H9 (cell line): ENCODE measurements around the gene MAPKAPK2. TPM values are rescaled to one million over a fixed set of nuclear protein-coding genes. Genes with fewer than 3 reads are reported as not detected.

Experiments
- DNase-seq: peaks from one replicate; pipeline ENCODE4 v3.0.0-alpha.2; 2017
- H2AFZ ChIP-seq: one replicate; pipeline ENCODE4 v1.6.1; 2013; ENCODE audit warnings: mild to moderate bottlenecking, low read length, control low read depth, moderate library complexity
- H2AK5ac ChIP-seq: 2 replicates; pipeline ENCODE4 v1.6.1; 2013; ENCODE audit warnings: low read length, control low read depth, mixed read lengths; ENCODE audit not compliant: insufficient read length
- H2BK120ac ChIP-seq: one replicate; pipeline ENCODE4 v1.6.1; 2013; ENCODE audit warnings: low read depth, mild to moderate bottlenecking, low read length, control low read depth, inconsistent platforms; ENCODE audit not compliant: poor library complexity, severe bottlenecking
- H2BK12ac ChIP-seq: 2 replicates; pipeline ENCODE4 v1.6.1; 2013; ENCODE audit warnings: low read length, control low read depth, mixed read lengths, low read depth; ENCODE audit not compliant: insufficient read length
- H2BK15ac ChIP-seq: 2 replicates; pipeline ENCODE4 v1.6.1; 2013; ENCODE audit warnings: low read depth, low read length, control low read depth
- H2BK20ac ChIP-seq: one replicate; pipeline ENCODE4 v1.6.1; 2013; ENCODE audit warnings: low read depth, mild to moderate bottlenecking, low read length, control low read depth, inconsistent platforms; ENCODE audit not compliant: poor library complexity, severe bottlenecking
- H2BK5ac ChIP-seq: 2 replicates; pipeline ENCODE4 v1.6.1; 2013; ENCODE audit warnings: low read length, control low read depth, mixed read lengths; ENCODE audit not compliant: insufficient read length
- H3K14ac ChIP-seq: 2 replicates; pipeline ENCODE4 v1.6.1; 2013; ENCODE audit warnings: low read length, control low read depth; ENCODE audit not compliant: insufficient read depth
- H3K18ac ChIP-seq: 2 replicates; pipeline ENCODE4 v1.6.1; 2013; ENCODE audit warnings: low read depth, mild to moderate bottlenecking, mixed read lengths, low read length, control low read depth; ENCODE audit not compliant: insufficient read length
- H3K23ac ChIP-seq: 2 replicates; pipeline ENCODE4 v1.6.1; 2013; ENCODE audit warnings: low read length, control low read depth, mixed read lengths, low read depth; ENCODE audit not compliant: insufficient read length
- H3K23me2 ChIP-seq: 2 replicates; pipeline ENCODE4 v1.6.1; 2013; ENCODE audit warnings: low read depth, mild to moderate bottlenecking, mixed read lengths, low read length, control low read depth; ENCODE audit not compliant: insufficient read length, poor library complexity, severe bottlenecking
- H3K27ac ChIP-seq: 2 replicates; pipeline ENCODE4 v1.5.1; 2013; ENCODE audit warnings: low read length, control low read depth, mixed read lengths, low read depth; ENCODE audit not compliant: insufficient read length
- H3K27me3 ChIP-seq: 2 replicates; pipeline ENCODE4 v1.6.1; 2013; ENCODE audit warnings: low read length, control low read depth, inconsistent platforms; ENCODE audit not compliant: insufficient read depth
- H3K4ac ChIP-seq: 2 replicates; pipeline ENCODE4 v1.6.1; 2013; ENCODE audit warnings: low read depth, mild to moderate bottlenecking, control low read depth, inconsistent platforms, low read length, moderate library complexity
- H3K4me1 ChIP-seq: 2 replicates; pipeline ENCODE4 v1.6.1; 2013; ENCODE audit warnings: low read length, control low read depth, inconsistent platforms; ENCODE audit not compliant: insufficient read depth
- H3K4me2 ChIP-seq: 2 replicates; pipeline ENCODE4 v1.6.1; 2013; ENCODE audit warnings: low read length, control low read depth, mixed read lengths; ENCODE audit not compliant: insufficient read length, insufficient read depth
- H3K56ac ChIP-seq: 2 replicates; pipeline ENCODE4 v1.6.1; 2013; ENCODE audit warnings: low read depth, mild to moderate bottlenecking, mixed read lengths, low read length, control low read depth; ENCODE audit not compliant: insufficient read length
- H3K79me1 ChIP-seq: 2 replicates; pipeline ENCODE4 v1.6.1; 2013; ENCODE audit warnings: low read depth, mild to moderate bottlenecking, moderate library complexity, low read length, control low read depth, inconsistent platforms; ENCODE audit not compliant: insufficient read depth, poor library complexity, severe bottlenecking
- H3K79me2 ChIP-seq: 2 replicates; pipeline ENCODE4 v1.6.1; 2013; ENCODE audit warnings: low read length, control low read depth, inconsistent platforms; ENCODE audit not compliant: insufficient read depth
- H3K9ac ChIP-seq: 2 replicates; pipeline ENCODE4 v1.6.1; 2013; ENCODE audit warnings: low read length, control low read depth, mixed read lengths; ENCODE audit not compliant: insufficient read length; ENCODE audit errors: extremely low read depth
- H3K9me3 ChIP-seq: one replicate; pipeline ENCODE4 v1.6.1; 2013; ENCODE audit warnings: low read depth, low read length, inconsistent platforms; ENCODE audit not compliant: control insufficient read depth
- H3T11ph ChIP-seq: one replicate; pipeline ENCODE4 v1.6.1; 2013; ENCODE audit warnings: mild to moderate bottlenecking, low read length, control low read depth, inconsistent platforms
- H4K20me1 ChIP-seq: one replicate; pipeline ENCODE4 v1.6.1; 2013; ENCODE audit not compliant: control insufficient read depth, insufficient read length, insufficient read depth
- H4K5ac ChIP-seq: 2 replicates; pipeline ENCODE4 v1.6.1; 2013; ENCODE audit warnings: low read depth, mild to moderate bottlenecking, mixed read lengths, low read length, control low read depth; ENCODE audit not compliant: insufficient read length
- H4K8ac ChIP-seq: replicated peaks from 2 replicates; pipeline ENCODE4 v1.6.1; 2013; ENCODE audit warnings: low read length, control low read depth, mixed read lengths, low read depth; ENCODE audit not compliant: insufficient read length
- H4K91ac ChIP-seq: 2 replicates; pipeline ENCODE4 v1.6.1; 2013; ENCODE audit warnings: low read depth, mild to moderate bottlenecking, moderate library complexity, mixed read lengths, low read length, control low read depth; ENCODE audit not compliant: insufficient read length
- H3K27ac Mint-ChIP-seq, 3 experiments: 2 replicates in 2 of 3; 3 replicates in 1 of 3; pipeline ENCODE4 v1.8.0; 2020 to 2021; ENCODE audit warnings: mixed read lengths in 3 of 3, mild to moderate bottlenecking in 1 of 3, moderate library complexity in 1 of 3
- H3K27me3 Mint-ChIP-seq: 2 replicates; pipeline ENCODE4 v1.8.0; 2021; ENCODE audit warnings: low read depth, mild to moderate bottlenecking, moderate library complexity, mixed read lengths
- H3K36me3 Mint-ChIP-seq, 3 experiments: 2 replicates in 2 of 3; 3 replicates in 1 of 3; pipeline ENCODE4 v1.8.0; 2020 to 2021; ENCODE audit warnings: low read depth in 3 of 3, mixed read lengths in 3 of 3; ENCODE audit not compliant: insufficient read depth in 1 of 3
- H3K4me1 Mint-ChIP-seq, 2 experiments: 2 replicates each; pipeline ENCODE4 v1.8.0; 2020; ENCODE audit warnings: mixed read lengths in 2 of 2
- H3K4me3 Mint-ChIP-seq, 2 experiments: 2 replicates in 1 of 2; 3 replicates in 1 of 2; pipeline ENCODE4 v1.8.0; 2020 to 2021; ENCODE audit warnings: mild to moderate bottlenecking in 2 of 2, mixed read lengths in 2 of 2, moderate library complexity in 1 of 2
- H3K9me3 Mint-ChIP-seq, 2 experiments: 2 replicates in 1 of 2; 3 replicates in 1 of 2; pipeline ENCODE4 v1.8.0; 2020; ENCODE audit warnings: mild to moderate bottlenecking in 2 of 2, mixed read lengths in 2 of 2, moderate library complexity in 1 of 2
- CTCF ChIP-seq: fragments of 200-600 bp; sonication (generic); conservative IDR thresholded peaks from 3 replicates; pipeline ENCODE4 v1.8.0; 2021; ENCODE audit warnings: antibody characterized with exemption, mild to moderate bottlenecking
- WGBS: extraction: QIAGEN DNeasy Blood & Tissue Kit; methylation state at CpG from one replicate; pipeline ENCODE4 v1.1.7; 2013; ENCODE audit warnings: missing lambda C conversion rate, low lambda C conversion rate, mixed read lengths; ENCODE audit not compliant: insufficient read length; ENCODE audit errors: extremely low coverage; 5-methylcytosine and 5-hydroxymethylcytosine counted together
- total RNA-seq: library from RNA; stranded (reverse); gene quantifications from 2 replicates; pipeline ENCODE4 v1.2.1, GENCODE V29; 2021

Gene MAPKAPK2
- total RNA-seq, 1 experiment from 2014 or later, result 50.1 TPM

DNA sequence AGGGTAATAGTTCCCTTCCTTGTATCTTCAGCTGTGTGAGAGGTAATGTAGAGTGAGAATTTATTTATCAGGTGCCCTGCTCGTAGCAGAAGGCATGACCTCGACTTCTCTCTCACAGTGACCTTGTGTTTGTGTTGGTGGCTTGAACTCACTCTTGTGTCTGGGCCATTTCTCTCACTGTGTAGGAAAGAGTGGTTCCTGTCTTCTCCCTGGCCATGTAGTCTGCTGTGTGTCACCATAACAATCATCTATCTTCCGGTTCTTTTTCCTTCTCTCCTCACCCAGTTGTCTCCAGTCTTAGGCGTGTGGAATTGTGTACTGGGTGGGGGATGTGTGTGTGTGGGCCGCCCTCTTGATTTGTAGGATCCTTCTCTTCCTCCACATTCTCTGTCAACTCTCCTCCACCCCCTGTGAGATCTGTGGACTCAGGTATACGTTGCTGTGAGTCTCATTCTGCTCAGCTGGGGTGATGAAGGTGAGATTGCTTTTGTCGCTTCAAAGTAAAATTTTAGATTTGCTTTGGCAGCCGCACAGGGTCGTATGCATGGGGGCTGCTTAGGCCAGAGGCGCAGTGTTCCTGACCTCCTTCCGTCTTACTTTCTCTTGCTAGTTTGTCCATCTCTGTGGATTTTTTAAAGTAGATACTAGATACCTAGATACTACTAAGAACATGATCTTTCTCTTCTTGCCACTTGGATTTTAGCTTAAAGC, 31.6 kb downstream of the MAPKAPK2 start:
- no CpG with 5 or more reads among the region's 11 CpGs for WGBS
- no peak overlapping the region for H3K14ac ChIP-seq
- H3K27ac Mint-ChIP-seq, result no peak overlapping the region; a peak in 1 of 7 replicates
- no peaks in the 10 kb centered on the region for H3K27me3 Mint-ChIP-seq
- no peak overlapping the region for H4K91ac ChIP-seq
- H2AK5ac ChIP-seq, result no peak overlapping the region
- no peak overlapping the region for H3K27ac ChIP-seq
- no peak overlapping the region for H2BK15ac ChIP-seq
- H3K27me3 ChIP-seq, result no peaks in the 10 kb centered on the region
- H3K79me1 ChIP-seq, result peaks cover 9% of the 10 kb centered on the region
- H3K4ac ChIP-seq, result no peak overlapping the region
- H2BK5ac ChIP-seq, result no peak overlapping the region
- H2BK12ac ChIP-seq, result no peak overlapping the region
- H3K36me3 Mint-ChIP-seq, result no peaks in the 10 kb centered on the region; a peak in 1 of 7 replicates
- no peak overlapping the region for H4K5ac ChIP-seq
- H3K4me1 ChIP-seq, result no peaks in the 10 kb centered on the region; the same call in 1 of the 2 replicates
- H3K4me1 Mint-ChIP-seq, result peaks cover 6 to 9% of the 10 kb centered on the region in 2 experiments
- no peak overlapping the region for H2BK120ac ChIP-seq
- H3T11ph ChIP-seq, result no peak overlapping the region
- H2BK20ac ChIP-seq, result no peak overlapping the region
- H4K20me1 ChIP-seq, result no peaks in the 10 kb centered on the region
- no peak overlapping the region for H4K8ac ChIP-seq
- no peak for TF ChIP-seq CTCF
- H3K9me3 ChIP-seq, result no peaks in the 10 kb centered on the region
- no peak for DNase-seq
- H3K18ac ChIP-seq, result no peak overlapping the region
- H3K9me3 Mint-ChIP-seq, result no peaks in the 10 kb centered on the region
- H3K4me3 Mint-ChIP-seq, result no peak overlapping the region
- no peak overlapping the region for H3K56ac ChIP-seq
- H3K23ac ChIP-seq, result no peak overlapping the region
- H2AFZ ChIP-seq, result no peak overlapping the region
- no peaks in the 10 kb centered on the region; the same call in 1 of the 2 replicates for H3K79me2 ChIP-seq
- no peak overlapping the region for H3K9ac ChIP-seq
- no peak overlapping the region for H3K4me2 ChIP-seq
- no peaks in the 10 kb centered on the region for H3K23me2 ChIP-seq
